ENCODE results near the gene ZNF497. TPM values are rescaled to one million over a fixed set of nuclear protein-coding genes. Genes with fewer than 3 reads are reported as not detected.
A peak's percentile ranks its signal among the peaks of the same experiment; 100 is the strongest.

The ZNF497 gene
- total and polyA plus RNA-seq, 2 of the 13 experiments (the other 11 are each of a cell fraction or from before 2014, with no cell fraction given), result 1.5 to 1.9 TPM

DNA sequence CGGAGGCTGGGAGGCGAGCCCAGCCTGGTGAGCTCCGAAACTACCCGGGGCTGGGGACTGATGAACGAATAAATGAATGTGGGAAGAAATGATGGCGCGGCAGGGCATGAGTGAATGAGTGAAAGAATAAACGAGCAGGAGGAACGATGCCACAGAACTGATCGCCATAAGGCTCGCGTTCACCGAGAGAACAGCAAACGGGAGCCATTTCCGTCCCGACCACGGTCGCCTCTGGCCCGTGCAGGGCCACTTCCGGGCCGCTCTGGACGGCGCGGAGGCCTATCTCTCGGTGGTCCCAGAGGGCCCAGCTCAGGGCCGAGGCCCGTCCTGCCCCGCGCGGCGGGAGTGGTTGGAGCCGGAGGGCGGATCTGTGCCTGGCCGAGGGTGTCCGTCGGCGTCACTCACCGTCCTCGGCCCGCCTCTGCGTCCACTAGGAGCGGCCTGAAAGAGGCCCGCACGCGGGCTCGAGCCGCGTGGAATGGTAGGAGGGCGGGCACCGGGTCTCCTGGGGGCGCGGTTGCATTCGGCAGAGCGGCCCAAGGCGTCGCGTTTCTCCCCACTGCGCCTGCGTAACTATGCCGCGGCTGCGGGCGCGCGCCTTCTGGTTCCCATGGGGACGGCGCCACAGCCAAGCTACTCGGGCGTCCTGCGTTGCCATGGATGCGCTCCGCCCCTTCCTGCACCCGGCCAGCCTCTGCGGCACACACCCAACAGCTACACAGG, at the start of gene ZNF497 (continued):
- no peak for TF ChIP-seq ZNF646 (CRISPR knock-in tag; IDR thresholded peaks at IDR 0.05)
- TF ChIP-seq ELF4 (CRISPR knock-in tag; IDR thresholded peaks at IDR 0.05; ENCODE audit: borderline replicate concordance), result no peak
- no peak; the same call in 1 of the 2 replicates for TF ChIP-seq TGIF2 (CRISPR knock-in tag; IDR thresholded peaks at IDR 0.05)
- TF ChIP-seq HHEX (CRISPR knock-in tag; IDR thresholded peaks at IDR 0.05), result no peak
- TF ChIP-seq ZNF564 (CRISPR knock-in tag; IDR thresholded peaks at IDR 0.05), result peak; percentile 80; the same call in 1 of the 2 replicates
- TF ChIP-seq DZIP1 (CRISPR knock-in tag; IDR thresholded peaks at IDR 0.05), result no peak; the same call in 1 of the 2 replicates
- no peak for TF ChIP-seq ZKSCAN1 (IDR thresholded peaks at IDR 0.05; ENCODE audit: low read length)
- TF ChIP-seq ZFP37 (CRISPR knock-in tag; IDR thresholded peaks at IDR 0.05; ENCODE audit: borderline replicate concordance), result no peak; the same call in 1 of the 2 replicates
- peak; percentile 100 for TF ChIP-seq RBM22 (optimal IDR thresholded peaks at IDR 0.05; ENCODE audit: low read length)
- peak; percentile 57; the same call in 1 of the 2 replicates for TF ChIP-seq ZFP1 (CRISPR knock-in tag; IDR thresholded peaks at IDR 0.05)
- TF ChIP-seq FIP1L1 (IDR thresholded peaks at IDR 0.05; ENCODE audit: borderline replicate concordance, insufficient read depth, low read depth, low read length), result no peak
- no peak for TF ChIP-seq NCOA5 (CRISPR knock-in tag; IDR thresholded peaks at IDR 0.05)
- TF ChIP-seq TAF1 (CRISPR knock-in tag; IDR thresholded peaks at IDR 0.05), result peak; percentile 93
- TF ChIP-seq GTF2F1 (IDR thresholded peaks at IDR 0.05; ENCODE audit: low read length), result no peak
- TF ChIP-seq ZBED4 (CRISPR knock-in tag; IDR thresholded peaks at IDR 0.05; ENCODE audit: borderline replicate concordance), result 0 out of 2 replicates have a peak, but pooled peaks have one; percentile 48
- peak; percentile 92 for TF ChIP-seq YEATS2 (CRISPR knock-in tag; IDR thresholded peaks at IDR 0.05; ENCODE audit: borderline replicate concordance)
